ENCODE measurements around the gene CDK6.

GRCh38 chr7:92850516-92850915, 14.1 kb upstream of the CDK6 start:
- TF ChIP-seq CTCF (IDR thresholded peaks at IDR 0.05; ENCODE audit: low read depth, low read length) (no peak), EZH2phosphoT487 (IDR thresholded peaks at IDR 0.05; ENCODE audit: low read depth) (no peak)

All from OCI-LY3 (cell line).